ENCODE data around the gene GPNMB. TPM values are rescaled to one million over a fixed set of nuclear protein-coding genes. Genes with fewer than 3 reads are reported as not detected.

The GPNMB gene
- polyA plus RNA-seq, 5 donors = 2.3 to 4.8 (median 2.9) TPM

- DNase-seq = no peak
These were observed 18.2 kb upstream of the GPNMB start for GRCh38 chr7:23228412-23228811.

GRCh38 chr7:23230641-23231101, 15.9 kb upstream of the GPNMB start:
- DNase-seq = no peak

GRCh38 chr7:23232966-23233365, 13.6 kb upstream of the GPNMB start:
- no peak for DNase-seq

- DNase-seq = no peak
These were observed 11.8 kb upstream of the GPNMB start for GRCh38 chr7:23234569-23235296.

GRCh38 chr7:23235813-23236221, 10.8 kb upstream of the GPNMB start:
- DNase-seq = no peak

- no peak for DNase-seq
These were observed 9.6 kb upstream of the GPNMB start for GRCh38 chr7:23237000-23237399.

- no peak for DNase-seq
These were observed 7.5 kb upstream of the GPNMB start for GRCh38 chr7:23238983-23239652.

GRCh38 chr7:23239698-23240097, 6.9 kb upstream of the GPNMB start:
- DNase-seq = no peak

GRCh38 chr7:23242321-23242720, 4.3 kb upstream of the GPNMB start:
- no peak for DNase-seq

GRCh38 chr7:23242935-23243334, 3.6 kb upstream of the GPNMB start:
- no peak for DNase-seq

- DNase-seq = no peak
These were observed 549 bp downstream of the GPNMB start for GRCh38 chr7:23247046-23247602.

GRCh38 chr7:23247603-23248335, 1.2 kb downstream of the GPNMB start:
- no peak for DNase-seq

- no peak for DNase-seq
These were observed 2.9 kb downstream of the GPNMB start for GRCh38 chr7:23249486-23249885.

- no peak for DNase-seq
These were observed 7.6 kb downstream of the GPNMB start for GRCh38 chr7:23254051-23254681.

GRCh38 chr7:23256731-23257130, 10.2 kb downstream of the GPNMB start:
- no peak for DNase-seq

- DNase-seq = no peak
These were observed 13.8 kb downstream of the GPNMB start for GRCh38 chr7:23260371-23260770.

GRCh38 chr7:23261843-23262452, 15.4 kb downstream of the GPNMB start:
- DNase-seq = peak in 1 of 2 donors; percentile 43

GRCh38 chr7:23264916-23265458, 18.4 kb downstream of the GPNMB start:
- DNase-seq = no peak

- no peak for DNase-seq
These were observed 20.3 kb downstream of the GPNMB start for GRCh38 chr7:23266918-23267317.

- no peak for DNase-seq
These were observed 20.8 kb downstream of the GPNMB start for GRCh38 chr7:23267357-23267756.

GRCh38 chr7:23268167-23268566, 21.6 kb downstream of the GPNMB start:
- no peak for DNase-seq

All from right lung (tissue), 5 donors.